ENCODE measurements around the gene VTI1A. TPM values are rescaled to one million over a fixed set of nuclear protein-coding genes. Genes with fewer than 3 reads are reported as not detected.
A peak's percentile ranks its signal among the peaks of the same experiment; 100 is the strongest.

The VTI1A gene
- total RNA-seq, 1 donor from 2014 or later, result 29.7 TPM

GRCh38 chr10:112779025-112779770, 332.2 kb downstream of the VTI1A start:
- TF ChIP-seq CTCF (IDR thresholded peaks at IDR 0.05), result no peak
- intact Hi-C loops (cut with DNase I), result no loop called here
- Histone ChIP-seq H3K4me3 (no peak overlapping the region), H3K36me3 (no peaks in the 10 kb centered on the region), H3K27me3 (no peaks in the 10 kb centered on the region), H3K27ac (no peak overlapping the region), H3K9me3 (no peaks in the 10 kb centered on the region), H3K4me1 (peaks cover 10% of the 10 kb centered on the region)
- no peak for ATAC-seq
- DNase-seq, result no peak

GRCh38 chr10:112782200-112782907, 335.3 kb downstream of the VTI1A start:
- H3K27me3 ChIP-seq, result no peaks in the 10 kb centered on the region
- no peak overlapping the region for H3K27ac ChIP-seq
- no peak for DNase-seq
- H3K36me3 ChIP-seq, result no peaks in the 10 kb centered on the region
- TF ChIP-seq CTCF (IDR thresholded peaks at IDR 0.05), result no peak
- H3K4me3 ChIP-seq, result no peak overlapping the region
- H3K9me3 ChIP-seq, result no peaks in the 10 kb centered on the region
- intact Hi-C loops (cut with DNase I), result no loop called here
- H3K4me1 ChIP-seq, result peaks cover 10% of the 10 kb centered on the region
- ATAC-seq, result peak; percentile 34

- TF ChIP-seq CTCF (IDR thresholded peaks at IDR 0.05), result no peak
- Histone ChIP-seq H3K27me3 (no peaks in the 10 kb centered on the region), H3K4me1 (peaks cover 10% of the 10 kb centered on the region), H3K4me3 (no peak overlapping the region), H3K27ac (no peak overlapping the region), H3K36me3 (no peaks in the 10 kb centered on the region), H3K9me3 (no peaks in the 10 kb centered on the region)
- no peak for DNase-seq
- intact Hi-C loops (cut with DNase I), result no loop called here
- ATAC-seq, result no peak
Measured at GRCh38 chr10:112783351-112784021, 336.5 kb downstream of the VTI1A start.

GRCh38 chr10:112784022-112784461, 337.0 kb downstream of the VTI1A start:
- no peak for TF ChIP-seq CTCF (IDR thresholded peaks at IDR 0.05)
- Histone ChIP-seq H3K4me3 (no peak overlapping the region), H3K36me3 (no peaks in the 10 kb centered on the region), H3K9me3 (no peaks in the 10 kb centered on the region), H3K27ac (no peak overlapping the region), H3K27me3 (no peaks in the 10 kb centered on the region), H3K4me1 (peaks cover 4% of the 10 kb centered on the region)
- intact Hi-C loops (cut with DNase I), result no loop called here
- ATAC-seq (no peak), DNase-seq (no peak)

- ATAC-seq (no peak), DNase-seq (no peak)
- Histone ChIP-seq H3K27ac (no peak overlapping the region), H3K36me3 (no peaks in the 10 kb centered on the region), H3K27me3 (no peaks in the 10 kb centered on the region), H3K4me1 (no peaks in the 10 kb centered on the region), H3K9me3 (no peaks in the 10 kb centered on the region), H3K4me3 (no peak overlapping the region)
- intact Hi-C loops (cut with DNase I), result no loop called here
- TF ChIP-seq CTCF (IDR thresholded peaks at IDR 0.05), result no peak
Measured at GRCh38 chr10:112785089-112785488, 338.1 kb downstream of the VTI1A start.

Data from upper lobe of right lung (tissue), 1 donor.